Fibroblast of mammary gland (primary cell): ENCODE results near the gene WASF3.

Experiments
- DNase-seq: peaks from one replicate; pipeline ENCODE4 v3.0.0-alpha.2; 2010; ENCODE audit warnings: low read depth
- H3K4me3 ChIP-seq: 2 replicates; pipeline ENCODE4 v1.5.1; 2011; ENCODE audit warnings: low read depth, mild to moderate bottlenecking, low read length, moderate library complexity; ENCODE audit not compliant: control insufficient read depth
- CTCF ChIP-seq: conservative IDR thresholded peaks from 2 replicates; pipeline ENCODE4 v1.5.1; 2011; ENCODE audit warnings: low read depth, low read length, inconsistent platforms; ENCODE audit not compliant: control insufficient read depth, insufficient read depth

WASF3 gene

GRCh38 chr13:26680123-26680450 is 122.6 kb downstream of the WASF3 start:
- H3K4me3 ChIP-seq, result no peak overlapping the region
- peak; percentile 11 for DNase-seq
- no peak for TF ChIP-seq CTCF

- no peak for DNase-seq
- TF ChIP-seq CTCF, result no peak
- H3K4me3 ChIP-seq, result no peak overlapping the region
These were observed 123.1 kb downstream of the WASF3 start for GRCh38 chr13:26680572-26680971.

DNA sequence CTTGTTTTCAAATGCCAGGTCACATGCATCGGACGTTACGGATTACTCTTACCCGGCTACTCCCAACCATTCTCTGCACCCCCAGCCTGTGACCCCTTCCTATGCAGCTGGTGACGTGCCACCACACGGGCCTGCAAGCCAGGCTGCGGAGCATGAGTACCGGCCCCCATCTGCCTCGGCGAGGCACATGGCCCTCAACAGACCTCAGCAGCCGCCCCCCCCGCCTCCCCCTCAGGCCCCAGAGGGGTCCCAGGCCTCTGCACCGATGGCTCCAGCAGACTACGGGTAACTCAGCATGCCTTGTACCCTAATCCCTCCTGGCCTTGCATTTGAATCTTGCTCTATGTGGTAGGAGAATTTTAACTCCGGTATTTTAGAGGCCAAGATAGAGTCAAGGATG is 123.6 kb downstream of the WASF3 start:
- DNase-seq, result no peak
- TF ChIP-seq CTCF, result no peak
- H3K4me3 ChIP-seq, result no peak overlapping the region

GRCh38 chr13:26682606-26683005 is 125.1 kb downstream of the WASF3 start:
- TF ChIP-seq CTCF, result no peak
- no peak overlapping the region for H3K4me3 ChIP-seq
- no peak for DNase-seq

GRCh38 chr13:26685606-26686005 is 128.1 kb downstream of the WASF3 start:
- TF ChIP-seq CTCF, result no peak
- no peak overlapping the region for H3K4me3 ChIP-seq
- DNase-seq, result no peak

DNA sequence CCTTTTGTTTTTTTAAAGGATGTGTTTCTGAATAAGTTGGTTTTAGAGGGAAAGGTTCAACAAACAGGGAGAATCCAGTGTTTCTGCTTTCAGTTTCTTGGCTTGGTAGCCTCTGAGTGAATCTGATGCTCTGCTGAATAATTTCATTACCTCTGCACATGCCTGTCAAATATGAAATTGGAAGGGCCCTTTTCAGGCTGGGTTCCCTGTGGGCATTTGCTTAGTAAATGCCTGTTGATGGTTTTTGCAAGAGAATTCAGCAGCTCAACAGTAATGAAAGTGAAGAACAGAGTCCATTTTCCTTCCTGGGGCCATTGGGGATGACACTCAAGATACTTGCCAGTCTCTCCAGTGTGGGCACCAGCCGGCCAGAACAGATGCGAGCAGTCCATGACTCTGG is 128.8 kb downstream of the WASF3 start:
- no peak for DNase-seq
- H3K4me3 ChIP-seq, result no peak overlapping the region
- no peak for TF ChIP-seq CTCF

GRCh38 chr13:26688286-26688685 is 130.8 kb downstream of the WASF3 start:
- H3K4me3 ChIP-seq, result no peak overlapping the region
- TF ChIP-seq CTCF, result no peak
- DNase-seq, result no peak
